Progenitor cell of endocrine pancreas (in vitro differentiated cells): ENCODE results near the gene INSIG1. TPM values are rescaled to one million over a fixed set of nuclear protein-coding genes. Genes with fewer than 3 reads are reported as not detected.

Experiments used
- DNase-seq: peaks from one replicate; pipeline ENCODE4 v3.0.0; 2021; ENCODE audit warnings: low spot score; ENCODE audit not compliant: unreplicated experiment
- H3K27ac Mint-ChIP-seq: 2 replicates; pipeline ENCODE4 v1.8.0; 2021; ENCODE audit warnings: mild to moderate bottlenecking, moderate library complexity, mixed read lengths
- H3K27me3 Mint-ChIP-seq: 2 replicates; pipeline ENCODE4 v1.8.0; 2021; ENCODE audit warnings: mixed read lengths
- H3K36me3 Mint-ChIP-seq: 2 replicates; pipeline ENCODE4 v1.8.0; 2022; ENCODE audit warnings: mixed read lengths; ENCODE audit not compliant: insufficient read depth
- H3K4me1 Mint-ChIP-seq: 2 replicates; pipeline ENCODE4 v1.8.0; 2021; ENCODE audit warnings: low read depth, mixed read lengths
- H3K4me3 Mint-ChIP-seq: 2 replicates; pipeline ENCODE4 v1.8.0; 2021; ENCODE audit warnings: low read depth, mild to moderate bottlenecking, moderate library complexity, mixed read lengths
- H3K9me3 Mint-ChIP-seq: 2 replicates; pipeline ENCODE4 v1.8.0; 2021; ENCODE audit warnings: low read depth, mixed read lengths
- long read RNA-seq: library from polyadenylated mRNA; unstranded; transcript quantifications from one replicate; pipeline ENCODE4 v2.0.0, GENCODE V29; 2020
- total RNA-seq: library from RNA; stranded (reverse); gene quantifications from 2 replicates; pipeline ENCODE4 v1.2.1, GENCODE V29; 2021
- TF ChIP-seq, protein P1 (sequence below): fragments of 200-600 bp; sonication (generic); IDR thresholded peaks from one replicate; pipeline ENCODE4 v1.5.0; 2021; ENCODE audit warnings: antibody characterized with exemption, mild to moderate bottlenecking; ENCODE audit not compliant: unreplicated experiment

The INSIG1 gene
- 28.9 and 31.8 TPM in 2 replicates for total RNA-seq
- long read RNA-seq, transcript INSIG1-201 (6 exons, 3,010 nt), result major isoform, 22 of 44 reads
- long read RNA-seq, partial matches to known transcripts, result 10 of 44 reads
- long read RNA-seq, other reads (novel, unspliced or antisense), result 12 of 44 reads

- H3K36me3 Mint-ChIP-seq, result peaks cover 1% of the 10 kb centered on the region
- peaks cover 11% of the 10 kb centered on the region for H3K27me3 Mint-ChIP-seq
- TF ChIP-seq, protein P1, sequence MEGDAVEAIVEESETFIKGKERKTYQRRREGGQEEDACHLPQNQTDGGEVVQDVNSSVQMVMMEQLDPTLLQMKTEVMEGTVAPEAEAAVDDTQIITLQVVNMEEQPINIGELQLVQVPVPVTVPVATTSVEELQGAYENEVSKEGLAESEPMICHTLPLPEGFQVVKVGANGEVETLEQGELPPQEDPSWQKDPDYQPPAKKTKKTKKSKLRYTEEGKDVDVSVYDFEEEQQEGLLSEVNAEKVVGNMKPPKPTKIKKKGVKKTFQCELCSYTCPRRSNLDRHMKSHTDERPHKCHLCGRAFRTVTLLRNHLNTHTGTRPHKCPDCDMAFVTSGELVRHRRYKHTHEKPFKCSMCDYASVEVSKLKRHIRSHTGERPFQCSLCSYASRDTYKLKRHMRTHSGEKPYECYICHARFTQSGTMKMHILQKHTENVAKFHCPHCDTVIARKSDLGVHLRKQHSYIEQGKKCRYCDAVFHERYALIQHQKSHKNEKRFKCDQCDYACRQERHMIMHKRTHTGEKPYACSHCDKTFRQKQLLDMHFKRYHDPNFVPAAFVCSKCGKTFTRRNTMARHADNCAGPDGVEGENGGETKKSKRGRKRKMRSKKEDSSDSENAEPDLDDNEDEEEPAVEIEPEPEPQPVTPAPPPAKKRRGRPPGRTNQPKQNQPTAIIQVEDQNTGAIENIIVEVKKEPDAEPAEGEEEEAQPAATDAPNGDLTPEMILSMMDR, result no peak
- DNase-seq, result peak; percentile 91
- peak within 1 kb of the TSS; percentile 90 for H3K27ac Mint-ChIP-seq
- peak within 1 kb of the TSS; percentile 83 for H3K4me3 Mint-ChIP-seq
- H3K4me1 Mint-ChIP-seq, result peaks cover 30% of the 10 kb centered on the region
- H3K9me3 Mint-ChIP-seq, result no peaks in the 10 kb centered on the region
Measured at GRCh38 chr7:155297517-155298287, at the start of gene INSIG1. Gene INSIG1, plus strand, starts transcription at chr7:155297878. Its CDS starts 408 bp downstream, at chr7:155298286.

DNA sequence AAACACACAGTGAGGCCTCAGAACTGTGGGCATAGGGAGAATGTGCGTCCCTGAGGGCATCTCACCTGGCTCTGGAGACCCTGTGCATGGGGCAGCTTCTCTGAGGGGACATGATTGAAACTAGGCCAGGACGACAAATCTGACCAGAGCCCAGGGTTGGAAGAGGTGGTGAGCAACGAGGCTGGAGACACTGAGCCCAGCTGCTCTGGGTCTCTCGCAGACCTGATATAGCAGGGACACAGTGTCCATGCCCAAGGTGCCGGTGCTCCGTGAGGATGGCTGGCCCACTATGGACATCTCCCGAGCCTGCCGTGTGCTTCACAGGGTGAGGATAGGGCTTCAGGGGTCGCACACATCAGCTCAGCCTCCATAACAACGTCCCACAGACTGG, 49.3 kb upstream of the INSIG1 start:
- Mint-ChIP-seq H3K4me1 (no peaks in the 10 kb centered on the region), H3K36me3 (no peaks in the 10 kb centered on the region), H3K4me3 (no peak overlapping the region), H3K27me3 (peaks cover 43% of the 10 kb centered on the region), H3K9me3 (no peaks in the 10 kb centered on the region), H3K27ac (no peak overlapping the region)
- DNase-seq, result no peak
- TF ChIP-seq, protein P1, result no peak

DNA sequence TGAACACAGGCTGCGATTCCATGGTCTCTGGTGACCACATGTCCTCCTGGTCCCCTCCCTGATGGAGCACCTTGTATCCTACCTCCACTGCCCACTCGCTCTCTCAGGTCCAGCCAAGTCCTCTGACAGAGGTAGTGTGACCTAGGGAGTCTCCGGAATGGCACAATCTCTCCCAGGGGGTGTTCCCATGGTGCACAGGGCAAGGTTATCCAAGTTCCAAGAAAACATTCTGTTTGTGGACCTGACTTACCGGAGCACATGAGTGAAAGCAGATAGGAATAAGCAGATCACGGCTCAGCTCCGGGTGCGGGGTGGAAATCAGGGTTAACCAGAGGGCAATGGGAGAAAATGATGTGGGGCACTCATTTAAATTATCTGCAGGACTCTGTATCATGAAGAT, 45.8 kb upstream of the INSIG1 start:
- H3K27me3 Mint-ChIP-seq, result peaks cover 44% of the 10 kb centered on the region
- TF ChIP-seq, protein P1, result no peak
- no peaks in the 10 kb centered on the region for H3K9me3 Mint-ChIP-seq
- H3K36me3 Mint-ChIP-seq, result no peaks in the 10 kb centered on the region
- H3K4me1 Mint-ChIP-seq, result no peaks in the 10 kb centered on the region
- H3K27ac Mint-ChIP-seq, result peak overlapping the region; percentile 54
- H3K4me3 Mint-ChIP-seq, result no peak overlapping the region
- DNase-seq, result no peak

- H3K27me3 Mint-ChIP-seq, result peaks cover 42% of the 10 kb centered on the region
Measured at GRCh38 chr7:155252444-155252887, 45.2 kb upstream of the INSIG1 start.

GRCh38 chr7:155252892-155253501, 44.7 kb upstream of the INSIG1 start:
- Mint-ChIP-seq H3K4me1 (no peaks in the 10 kb centered on the region), H3K4me3 (no peak overlapping the region), H3K9me3 (no peaks in the 10 kb centered on the region), H3K27me3 (peaks cover 40% of the 10 kb centered on the region), H3K36me3 (no peaks in the 10 kb centered on the region), H3K27ac (no peak overlapping the region)
- TF ChIP-seq, protein P1, result no peak
- no peak for DNase-seq

More at GRCh38 chr7:155252444-155252887, 45.2 kb upstream of the INSIG1 start:
- Mint-ChIP-seq H3K9me3 (no peaks in the 10 kb centered on the region), H3K4me1 (no peaks in the 10 kb centered on the region), H3K27ac (no peak overlapping the region), H3K36me3 (no peaks in the 10 kb centered on the region), H3K4me3 (no peak overlapping the region)
- no peak for DNase-seq
- TF ChIP-seq, protein P1, result no peak
